ENCODE measurements around the gene ATP4A.
"Not testable (repeated sequence)": the region's sequence is repeated elsewhere in the genome, so short reads cannot be mapped to it uniquely, and the experiment has no call there.

The ATP4A gene

DNA sequence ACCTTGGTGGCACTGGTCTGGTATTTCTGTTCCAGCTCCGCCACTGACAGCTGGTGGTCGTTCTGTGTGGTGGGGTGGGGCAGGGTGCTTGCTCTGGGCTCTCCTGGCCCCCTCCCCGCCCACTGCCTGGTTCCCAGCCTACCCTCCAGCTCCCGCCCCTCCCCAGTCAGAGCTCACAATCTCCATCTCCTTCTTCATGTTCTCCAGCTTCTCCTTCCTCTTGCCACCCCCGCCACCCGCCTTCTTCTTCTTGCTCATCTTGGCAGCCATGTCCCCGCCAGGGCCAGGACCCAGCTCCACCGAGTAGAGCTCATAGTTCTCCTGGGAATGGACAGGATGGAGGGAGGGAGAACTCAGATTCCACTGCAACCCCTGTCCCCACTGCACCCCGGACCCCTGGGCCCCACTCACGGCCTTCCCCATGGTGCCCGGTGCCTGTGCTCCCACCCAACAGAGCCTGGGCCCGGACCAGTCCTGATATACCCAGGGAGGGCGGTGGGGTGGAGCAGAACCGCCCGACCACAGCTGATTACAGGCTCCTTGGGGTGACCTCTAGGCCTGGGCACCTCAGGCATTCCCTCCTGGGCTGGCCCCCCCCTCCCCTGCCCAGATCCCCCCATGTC, at the start of gene ATP4A:
ATP4A (minus strand) TSS at position 452 of the 623 bp plus-strand sequence; CDS start at position 423, 29 bp downstream.
- no peak for DNase-seq

- peak; percentile 92 for DNase-seq
These were observed 49.3 kb upstream of the ATP4A start, which contains the start of gene HAUS5 for GRCh38 chr19:35612559-35613321. Gene HAUS5, plus strand, starts transcription at chr19:35612735. Its CDS starts 60 bp downstream, at chr19:35612795.

GRCh38 chr19:35612224-35612558, 48.7 kb upstream of the ATP4A start:
- no peak for DNase-seq

GRCh38 chr19:35609851-35610353, 46.4 kb upstream of the ATP4A start:
- DNase-seq = peak; percentile 52

DNA sequence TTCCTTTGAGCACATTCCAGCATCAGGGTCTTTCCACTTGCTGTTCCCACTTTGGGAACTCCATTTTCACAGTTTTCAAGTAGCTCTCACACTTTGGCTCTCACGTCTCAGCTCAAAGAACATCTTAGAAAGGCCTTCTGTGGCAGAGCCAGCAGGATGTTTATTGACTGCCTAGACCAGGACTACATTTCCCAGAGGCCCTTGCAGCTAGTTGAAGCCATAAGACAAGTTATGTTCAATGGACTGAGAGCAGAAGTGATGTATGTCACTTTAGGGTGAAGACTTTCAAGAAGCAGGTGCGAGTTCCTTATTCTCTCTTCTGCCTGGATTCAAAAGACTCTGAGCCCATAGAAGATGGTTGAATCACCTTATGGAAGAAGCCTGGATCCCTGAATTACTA, 44.8 kb upstream of the ATP4A start:
- DNase-seq = peak; percentile 16

GRCh38 chr19:35607661-35608060, 44.2 kb upstream of the ATP4A start:
- no peak for DNase-seq

GRCh38 chr19:35607170-35607569, 43.7 kb upstream of the ATP4A start:
- not testable (repeated sequence) for DNase-seq

- not testable (repeated sequence) for DNase-seq
These were observed 41.0 kb upstream of the ATP4A start for GRCh38 chr19:35604436-35604835.

GRCh38 chr19:35601971-35602370, 38.5 kb upstream of the ATP4A start:
- no peak for DNase-seq

DNA sequence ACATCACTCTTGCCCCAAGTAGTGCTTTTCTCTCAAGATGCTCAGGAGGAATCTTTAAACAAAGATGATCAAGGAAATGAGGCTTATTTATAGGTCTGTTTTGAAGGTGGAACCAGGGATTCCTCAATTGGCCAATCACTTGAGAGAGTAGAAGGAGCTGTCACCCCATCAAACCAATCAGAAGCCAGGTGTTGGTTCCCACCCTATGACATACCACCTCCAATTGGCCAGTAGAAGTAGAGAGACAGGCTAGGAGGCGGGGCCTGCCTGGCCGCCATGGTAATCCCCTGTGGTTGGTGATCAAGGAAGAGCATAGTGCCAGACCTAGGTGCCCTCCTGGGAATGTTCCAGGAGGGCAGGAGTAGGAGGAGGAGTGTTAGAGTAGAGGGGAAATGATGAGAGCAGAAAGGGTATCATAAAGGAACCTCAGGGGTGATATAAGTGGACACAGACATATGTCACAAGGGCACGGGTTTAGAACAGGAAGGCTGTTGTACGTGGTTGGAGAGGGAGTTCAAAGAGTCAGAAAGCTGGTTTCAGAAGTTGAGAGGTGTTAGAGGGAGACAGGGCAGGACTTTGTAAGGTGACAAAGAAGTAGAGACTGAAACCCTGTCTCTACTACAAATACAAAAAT, 33.0 kb upstream of the ATP4A start:
- DNase-seq = peak; percentile 34

DNA sequence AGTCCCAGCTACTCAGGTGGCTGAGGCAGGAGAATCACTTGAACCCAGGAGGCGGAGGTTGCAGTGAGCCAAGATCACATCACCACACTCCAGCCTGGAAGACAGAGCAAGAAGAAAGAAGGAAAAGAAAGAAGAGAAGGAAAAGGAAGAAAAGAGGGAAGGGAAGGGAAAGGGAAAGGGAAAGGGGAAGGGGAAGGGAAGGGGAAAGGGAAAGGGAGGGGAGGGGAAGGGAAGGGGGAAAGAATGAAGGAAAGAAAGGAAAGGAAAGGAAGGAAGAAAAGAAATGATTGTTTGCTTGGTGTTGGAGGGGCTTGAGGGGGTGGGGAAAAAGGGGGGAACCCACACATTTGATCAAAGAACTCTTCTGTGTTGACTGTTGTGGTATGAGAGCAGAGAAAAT, 32.5 kb upstream of the ATP4A start:
- no peak for DNase-seq

GRCh38 chr19:35595026-35595425, 31.6 kb upstream of the ATP4A start:
- not testable (repeated sequence) for DNase-seq

GRCh38 chr19:35592226-35592625, 28.8 kb upstream of the ATP4A start:
- peak; percentile 49 for DNase-seq

DNA sequence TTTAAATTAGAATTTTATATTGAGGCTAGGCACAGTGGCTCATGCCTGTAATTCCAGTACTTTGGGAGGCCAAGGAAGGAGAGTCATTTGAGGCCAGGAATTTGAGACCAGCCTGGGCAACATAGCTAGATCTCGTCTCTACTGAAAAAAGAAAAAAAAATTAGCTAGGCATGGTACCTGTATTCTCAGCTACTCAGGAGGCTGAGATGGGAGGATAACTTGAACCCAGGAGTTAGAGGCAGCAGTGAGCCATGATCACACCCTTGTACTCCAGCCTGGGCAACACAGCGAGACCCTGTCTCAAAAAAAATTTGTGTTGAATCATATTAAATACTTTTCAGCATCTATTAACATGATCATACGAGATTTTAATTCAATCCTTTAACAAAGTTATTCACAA, 27.4 kb upstream of the ATP4A start:
- no peak for DNase-seq

DNA sequence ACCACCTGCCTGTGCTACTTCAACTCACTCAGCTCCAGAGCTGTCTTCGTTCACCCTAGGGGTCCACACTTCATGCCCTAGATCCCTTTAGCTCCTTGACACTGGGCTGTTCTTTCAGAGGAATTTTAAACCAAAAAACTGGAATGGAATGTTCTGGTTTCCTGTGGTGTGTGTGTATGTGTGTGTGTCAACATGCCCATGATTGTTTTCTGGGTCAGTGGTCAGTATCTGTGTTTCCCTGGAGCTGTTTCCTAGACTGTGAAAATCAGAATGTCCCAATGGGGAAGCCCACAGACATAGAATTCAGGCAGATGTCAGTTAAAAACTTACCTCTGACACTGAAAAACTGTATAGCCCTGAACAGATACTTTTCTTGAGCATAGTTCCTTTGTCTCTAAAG, 23.9 kb upstream of the ATP4A start:
- DNase-seq = no peak

- DNase-seq = peak; percentile 22
These were observed 22.4 kb upstream of the ATP4A start, which contains the start of gene PMIS2 for GRCh38 chr19:35585848-35586247. Gene PMIS2, plus strand, starts transcription at chr19:35586173. Its CDS starts 87 bp downstream, at chr19:35586260.

DNA sequence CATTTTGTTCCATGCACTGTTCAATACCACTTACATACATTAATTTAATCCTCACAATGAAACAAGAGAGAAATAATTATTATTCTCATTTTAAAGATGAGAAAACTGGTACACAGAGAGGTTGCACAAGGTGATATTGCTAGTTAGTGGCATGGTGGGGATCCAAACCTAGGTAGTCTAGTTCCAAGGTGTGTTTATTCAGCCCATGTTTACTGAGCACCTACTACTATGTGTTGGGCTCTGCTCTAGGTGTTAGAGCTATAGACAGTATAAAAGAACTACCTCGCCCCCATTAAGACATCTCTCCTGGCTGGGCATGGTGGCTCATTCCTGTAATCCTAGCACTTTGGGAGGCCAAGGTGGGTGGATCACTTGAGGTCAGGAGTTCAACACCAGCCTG, 19.3 kb upstream of the ATP4A start:
- DNase-seq = no peak

DNA sequence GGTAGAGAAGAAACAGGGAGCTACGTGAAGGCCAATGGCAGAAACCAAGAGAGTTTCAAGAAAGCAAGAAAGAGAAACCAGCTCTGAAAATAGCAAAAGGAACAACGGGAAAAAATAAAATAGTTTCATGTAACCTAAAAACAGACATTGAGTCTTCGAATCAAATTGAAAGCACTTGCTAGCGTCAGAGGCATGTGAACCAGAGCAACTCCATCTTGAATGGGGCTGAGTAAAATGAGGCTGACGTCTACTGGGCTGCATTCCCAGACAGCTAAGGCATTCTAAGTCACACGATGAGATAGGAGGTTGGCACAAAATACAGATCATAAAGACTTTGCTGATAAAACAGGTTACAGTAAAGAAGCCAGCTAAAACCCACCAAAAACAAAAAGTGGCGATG, 15.2 kb upstream of the ATP4A start:
- DNase-seq = no peak

- no peak for DNase-seq
These were observed 14.5 kb upstream of the ATP4A start for GRCh38 chr19:35577918-35578317.

DNA sequence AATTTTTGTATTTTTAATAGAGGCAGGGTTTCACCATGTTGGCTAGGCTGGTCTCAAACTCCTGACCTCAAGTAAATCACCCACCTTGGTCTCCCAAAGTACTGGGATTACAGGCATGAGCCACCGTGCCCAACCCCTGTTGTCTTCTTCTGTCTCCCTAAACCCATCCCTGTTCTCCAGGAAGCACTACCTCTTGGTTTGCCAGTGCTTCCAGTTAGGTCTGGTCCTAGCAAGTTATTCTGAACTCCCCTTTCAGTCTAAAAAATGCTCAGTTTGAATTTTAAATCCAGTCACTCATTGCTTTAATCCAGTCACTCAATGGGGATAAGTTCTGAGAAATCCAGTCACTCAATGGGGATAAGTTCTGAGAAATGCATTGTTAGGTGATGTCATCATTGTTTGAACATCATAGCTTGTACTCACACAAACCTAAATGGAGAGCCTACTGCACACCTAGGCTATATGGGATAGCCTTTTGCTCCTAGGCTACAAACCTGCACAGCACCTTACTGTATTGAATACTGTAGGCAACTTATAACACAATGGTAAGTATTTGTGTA, 8.0 kb upstream of the ATP4A start:
- no peak for DNase-seq

DNA sequence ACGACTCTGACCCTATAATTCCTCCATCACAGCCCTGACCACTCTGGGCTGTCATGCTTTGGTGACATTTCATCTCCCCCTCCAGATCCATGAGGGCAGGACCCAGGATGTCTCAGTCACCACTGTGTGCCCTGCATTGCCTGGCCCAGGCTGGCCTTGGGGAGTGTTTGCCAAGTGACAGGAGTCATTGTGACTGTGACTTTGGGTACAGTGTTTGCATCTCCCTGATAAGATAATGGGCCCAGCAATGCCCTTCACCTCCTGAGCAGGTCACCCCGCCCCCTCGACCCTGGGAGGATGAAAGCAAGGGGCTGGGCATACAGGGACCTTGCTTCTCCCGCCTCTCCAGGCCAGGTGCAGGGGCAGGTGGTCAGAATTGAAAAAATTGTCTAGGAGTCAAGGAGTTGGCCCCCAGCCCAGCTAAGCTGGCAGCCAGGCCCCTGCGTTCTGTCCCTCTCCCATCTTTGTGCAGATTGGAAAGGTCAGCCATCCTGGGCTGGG, 5.9 kb upstream of the ATP4A start:
- DNase-seq = no peak

GRCh38 chr19:35566738-35567137, 3.3 kb upstream of the ATP4A start:
- no peak for DNase-seq

All from hematopoietic multipotent progenitor cell treated with erythropoietin and hydrocortisone succinate and interleukin-3 and kit ligand, for 8 days (in vitro differentiated cells).